Hepatocyte (in vitro differentiated cells): Measurements from ENCODE around the gene TEX51. TPM values are rescaled to one million over a fixed set of nuclear protein-coding genes. Genes with fewer than 3 reads are reported as not detected.

ENCODE experiments used
- DNase-seq: peaks from one replicate; pipeline ENCODE4 v3.0.0-alpha.2; 2016; ENCODE audit warnings: low spot score
- H2AFZ ChIP-seq: fragments of 200-600 bp; sonication (generic); 2 replicates; pipeline ENCODE4 v1.6.0; 2016; ENCODE audit warnings: antibody characterized with exemption, mild to moderate bottlenecking
- H3K27ac ChIP-seq: fragments of 200-600 bp; sonication (generic); 2 replicates; pipeline ENCODE4 v1.5.1; 2016; ENCODE audit warnings: mild to moderate bottlenecking
- H3K27me3 ChIP-seq: fragments of 200-600 bp; sonication (generic); 2 replicates; pipeline ENCODE4 v1.6.1; 2016
- H3K36me3 ChIP-seq: fragments of 200-600 bp; sonication (generic); replicated peaks from 2 replicates; pipeline ENCODE4 v1.5.1; 2016; ENCODE audit warnings: low read depth; ENCODE audit not compliant: insufficient read depth
- H3K4me1 ChIP-seq: fragments of 200-600 bp; sonication (generic); 2 replicates; pipeline ENCODE4 v1.5.1; 2016; ENCODE audit warnings: mild to moderate bottlenecking, moderate library complexity; ENCODE audit not compliant: insufficient read depth
- H3K4me2 ChIP-seq: fragments of 200-600 bp; sonication (generic); 2 replicates; pipeline ENCODE4 v1.6.0; 2016
- H3K4me3 ChIP-seq: fragments of 200-600 bp; sonication (generic); 2 replicates; pipeline ENCODE4 v1.5.1; 2016; ENCODE audit warnings: mild to moderate bottlenecking
- H3K79me2 ChIP-seq: fragments of 200-600 bp; sonication (generic); 2 replicates; pipeline ENCODE4 v1.6.0; 2017; ENCODE audit warnings: mild to moderate bottlenecking
- H3K9me2 ChIP-seq: fragments of 200-600 bp; sonication (generic); replicated peaks from 2 replicates; pipeline ENCODE4 v1.6.0; 2017; ENCODE audit warnings: mild to moderate bottlenecking; ENCODE audit not compliant: insufficient read depth
- H3K9me3 ChIP-seq: fragments of 200-600 bp; sonication (generic); 2 replicates; pipeline ENCODE4 v1.5.1; 2016; ENCODE audit warnings: low read depth, mild to moderate bottlenecking
- H4K20me1 ChIP-seq: fragments of 200-600 bp; sonication (generic); 2 replicates; pipeline ENCODE4 v1.6.0; 2016; ENCODE audit warnings: mild to moderate bottlenecking; ENCODE audit not compliant: insufficient read depth, poor library complexity, severe bottlenecking
- CTCF ChIP-seq: fragments of 200-600 bp; sonication (generic); IDR thresholded peaks from 2 replicates; pipeline ENCODE4 v1.5.1; 2016; ENCODE audit warnings: antibody characterized with exemption, mild to moderate bottlenecking; ENCODE audit not compliant: poor library complexity
- EZH2 ChIP-seq: fragments of 200-600 bp; sonication (generic); IDR thresholded peaks from 2 replicates; pipeline ENCODE4 v1.6.1; 2016; ENCODE audit warnings: antibody characterized with exemption, mild to moderate bottlenecking, borderline replicate concordance
- EZH2phosphoT487 ChIP-seq: fragments of 200-600 bp; sonication (generic); IDR thresholded peaks from one replicate; pipeline ENCODE4 v1.6.1; 2018; ENCODE audit warnings: antibody characterized with exemption, mild to moderate bottlenecking, low read depth, moderate library complexity; ENCODE audit not compliant: unreplicated experiment, severe bottlenecking
- WGBS: methylation state at CpG from one replicate; pipeline ENCODE4 v1.1.6; 2016; ENCODE audit warnings: low lambda C conversion rate; ENCODE audit errors: missing lambda C conversion rate; 5-methylcytosine and 5-hydroxymethylcytosine counted together
- polyA plus RNA-seq: library from polyadenylated mRNA; unstranded; fragments of >200 nt; fragmentation: Nextera tagmentation; extraction: Ambion mirVana; gene quantifications from 2 replicates; pipeline ENCODE4 v1.2.1, GENCODE V29; 2016
- total RNA-seq: library from RNA; depleted of rRNA; stranded (reverse); fragments of >200 nt; gene quantifications from 2 replicates; pipeline ENCODE4 v1.2.3, GENCODE V29; 2014

Gene TEX51
- total RNA-seq: not detected in 2 replicates
- polyA plus RNA-seq: not detected in 2 replicates

GRCh38 chr2:126898636-126899035 lies at the start of gene TEX51:
Gene TEX51, plus strand, starts transcription at chr2:126898890. Its CDS starts 29 bp downstream, at chr2:126898919.
- H2AFZ ChIP-seq: no peak within 1 kb of the TSS
- H3K27ac ChIP-seq: no peak within 1 kb of the TSS
- no peaks in the 10 kb centered on the region for H3K36me3 ChIP-seq
- no peaks in the 10 kb centered on the region for H4K20me1 ChIP-seq
- TF ChIP-seq EZH2phosphoT487: no peak
- TF ChIP-seq CTCF: no peak
- no peak for TF ChIP-seq EZH2
- H3K9me3 ChIP-seq: no peaks in the 10 kb centered on the region
- no peak within 1 kb of the TSS for H3K4me3 ChIP-seq
- no peak within 1 kb of the TSS for H3K4me2 ChIP-seq
- H3K4me1 ChIP-seq: no peaks in the 10 kb centered on the region
- no peaks in the 10 kb centered on the region for H3K9me2 ChIP-seq
- H3K79me2 ChIP-seq: no peaks in the 10 kb centered on the region
- 91% methylated on average over 5 of the region's 5 CpGs for WGBS
- DNase-seq: no peak
- H3K27me3 ChIP-seq: no peaks in the 10 kb centered on the region

GRCh38 chr2:126849054-126849453 lies 49.6 kb upstream of the TEX51 start:
- no peaks in the 10 kb centered on the region for H3K79me2 ChIP-seq
- no peak overlapping the region for H2AFZ ChIP-seq
- H3K4me2 ChIP-seq: no peak overlapping the region
- no peaks in the 10 kb centered on the region for H3K36me3 ChIP-seq
- no peaks in the 10 kb centered on the region for H3K9me3 ChIP-seq
- H3K4me3 ChIP-seq: no peak overlapping the region
- WGBS: 77% methylated on average over 2 of the region's 2 CpGs
- TF ChIP-seq EZH2phosphoT487: no peak
- no peak for TF ChIP-seq CTCF
- no peak for TF ChIP-seq EZH2
- no peak for DNase-seq
- H4K20me1 ChIP-seq: no peaks in the 10 kb centered on the region
- no peaks in the 10 kb centered on the region for H3K4me1 ChIP-seq
- H3K9me2 ChIP-seq: no peaks in the 10 kb centered on the region
- no peaks in the 10 kb centered on the region for H3K27me3 ChIP-seq
- H3K27ac ChIP-seq: no peak overlapping the region

- TF ChIP-seq EZH2phosphoT487 (no peak), CTCF (no peak), EZH2 (no peak)
- Histone ChIP-seq H3K27me3 (no peaks in the 10 kb centered on the region), H3K27ac (no peak overlapping the region), H3K4me1 (no peaks in the 10 kb centered on the region), H3K36me3 (no peaks in the 10 kb centered on the region), H3K79me2 (no peaks in the 10 kb centered on the region), H3K4me3 (no peak overlapping the region), H2AFZ (no peak overlapping the region), H3K9me3 (no peaks in the 10 kb centered on the region), H4K20me1 (no peaks in the 10 kb centered on the region), H3K4me2 (no peak overlapping the region), H3K9me2 (no peaks in the 10 kb centered on the region)
- no peak for DNase-seq
- WGBS: 89% methylated on average over 4 of the region's 4 CpGs
Observed at GRCh38 chr2:126849486-126849885, 49.2 kb upstream of the TEX51 start.
